DND-41 (cell line): Measurements from ENCODE around the gene ENDOD1.
A peak's percentile ranks its signal among the peaks of the same experiment; 100 is the strongest.

Experiments
- ATAC-seq: fragments of 200-7000 bp; cut with Tn5 transposase; 3 replicates; pipeline ENCODE4 v1.9.1; 2021; ENCODE audit warnings: low read depth; ENCODE audit not compliant: insufficient read depth
- DNase-seq: peaks from one replicate; pipeline ENCODE4 v3.0.0-alpha.2; 2020
- H2AFZ ChIP-seq: 2 replicates; pipeline ENCODE4 v1.6.0; 2012; ENCODE audit warnings: low read depth, low read length
- H3K27ac ChIP-seq: 2 replicates; pipeline ENCODE4 v1.5.1; 2012; ENCODE audit warnings: low read length, inconsistent platforms
- H3K27me3 ChIP-seq: fragments of 200-600 bp; sonication (generic); 2 replicates; pipeline ENCODE4 v1.6.0; 2012; ENCODE audit warnings: low read length, mild to moderate bottlenecking, inconsistent platforms; ENCODE audit not compliant: insufficient read depth, poor library complexity
- H3K36me3 ChIP-seq: 2 replicates; pipeline ENCODE4 v1.5.1; 2012; ENCODE audit warnings: low read length, inconsistent platforms; ENCODE audit not compliant: insufficient read depth
- H3K4me1 ChIP-seq: 2 replicates; pipeline ENCODE4 v1.5.1; 2012; ENCODE audit warnings: mild to moderate bottlenecking, low read length; ENCODE audit not compliant: insufficient read depth
- H3K4me2 ChIP-seq: 2 replicates; pipeline ENCODE4 v1.6.0; 2012; ENCODE audit warnings: mild to moderate bottlenecking, moderate library complexity, low read length, inconsistent platforms; ENCODE audit not compliant: insufficient read depth
- H3K4me3 ChIP-seq, 2 experiments: fragments of 200-600 bp in 1 of 2; shearing (Covaris generic) in 1 of 2; 2 replicates each; pipeline ENCODE4 v1.5.1; 2012 to 2016; ENCODE audit warnings: inconsistent platforms in 2 of 2, low read length in 2 of 2, mild to moderate bottlenecking in 2 of 2, low read depth in 1 of 2, moderate library complexity in 1 of 2
- H3K79me2 ChIP-seq: 2 replicates; pipeline ENCODE4 v1.6.0; 2012; ENCODE audit warnings: low read length, inconsistent platforms; ENCODE audit not compliant: insufficient read depth
- H3K9ac ChIP-seq: 2 replicates; pipeline ENCODE4 v1.6.0; 2012; ENCODE audit warnings: low read depth, mild to moderate bottlenecking, inconsistent platforms, low read length, moderate library complexity
- H3K9me3 ChIP-seq: 2 replicates; pipeline ENCODE4 v1.5.1; 2012; ENCODE audit warnings: low read length, moderate library complexity, mild to moderate bottlenecking, inconsistent platforms; ENCODE audit not compliant: insufficient read depth, severe bottlenecking
- H4K20me1 ChIP-seq: 2 replicates; pipeline ENCODE4 v1.6.0; 2012; ENCODE audit warnings: low read length; ENCODE audit not compliant: insufficient read depth
- CTCF ChIP-seq: IDR thresholded peaks from 2 replicates; pipeline ENCODE4 v1.5.1; 2012; ENCODE audit warnings: borderline replicate concordance, low read length, moderate library complexity, mild to moderate bottlenecking; ENCODE audit not compliant: poor library complexity, severe bottlenecking; ENCODE audit errors: extremely low read depth
- EZH2 ChIP-seq: IDR thresholded peaks from 3 replicates; pipeline ENCODE4 v1.6.1; 2012; ENCODE audit warnings: borderline replicate concordance, low read depth, mild to moderate bottlenecking, moderate library complexity, low read length, inconsistent platforms; ENCODE audit not compliant: severe bottlenecking

ENDOD1 gene

GRCh38 chr11:95067039-95067840, 22.4 kb upstream of the ENDOD1 start:
- Histone ChIP-seq H3K9ac (peak overlapping the region; percentile 69), H3K4me1 (peaks cover 28% of the 10 kb centered on the region), H3K79me2 (peaks cover 33% of the 10 kb centered on the region), H3K4me2 (peak overlapping the region; percentile 77), H4K20me1 (peaks cover 4% of the 10 kb centered on the region; the same call in 1 of the 2 replicates), H3K27me3 (no peaks in the 10 kb centered on the region), H3K36me3 (peaks cover 4% of the 10 kb centered on the region; the same call in 1 of the 2 replicates), H3K4me3 (peak overlapping the region; percentile 62 to 73), H2AFZ (peak overlapping the region; percentile 84), H3K9me3 (no peaks in the 10 kb centered on the region), H3K27ac (peak overlapping the region; percentile 87)
- peak; percentile 65 for TF ChIP-seq CTCF
- no peak for TF ChIP-seq EZH2
- ATAC-seq (peak; percentile 66), DNase-seq (peak; percentile 70)

- peaks cover 33% of the 10 kb centered on the region for H3K79me2 ChIP-seq
- H3K4me2 ChIP-seq: peak overlapping the region; percentile 77
- H3K27me3 ChIP-seq: no peaks in the 10 kb centered on the region
- H3K4me1 ChIP-seq: peaks cover 28% of the 10 kb centered on the region
- ATAC-seq: peak; percentile 15
- TF ChIP-seq EZH2 (no peak), CTCF (no peak)
- H4K20me1 ChIP-seq: peaks cover 4% of the 10 kb centered on the region; the same call in 1 of the 2 replicates
- H3K9me3 ChIP-seq: no peaks in the 10 kb centered on the region
- peak overlapping the region; percentile 84 for H2AFZ ChIP-seq
- peak overlapping the region; percentile 62 to 73 for H3K4me3 ChIP-seq
- peak overlapping the region; percentile 69 for H3K9ac ChIP-seq
- H3K36me3 ChIP-seq: peaks cover 4% of the 10 kb centered on the region; the same call in 1 of the 2 replicates
- no peak for DNase-seq
- H3K27ac ChIP-seq: peak overlapping the region; percentile 87
Measured at GRCh38 chr11:95067841-95068219, 21.8 kb upstream of the ENDOD1 start.

DNA sequence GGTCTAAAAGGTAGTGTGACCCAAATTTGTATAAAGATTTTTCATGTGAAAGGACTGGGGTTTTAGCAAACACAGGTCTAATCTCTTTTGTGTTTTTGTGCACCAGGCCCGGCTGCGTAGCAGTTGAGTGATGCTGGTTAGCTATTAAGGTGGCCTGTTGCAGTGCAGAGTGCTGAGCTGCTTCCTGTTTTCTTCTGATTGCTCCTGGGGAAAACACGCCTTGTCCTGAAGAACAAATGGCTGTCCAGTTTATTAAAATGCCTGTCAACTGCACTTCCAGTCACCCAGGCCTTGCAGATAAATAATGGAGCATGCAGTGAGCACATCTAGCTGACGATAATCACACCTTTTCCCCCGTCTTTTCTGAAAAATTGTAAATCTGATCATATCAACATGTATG, 21.1 kb upstream of the ENDOD1 start:
- H3K4me1 ChIP-seq: peaks cover 28% of the 10 kb centered on the region
- H3K4me2 ChIP-seq: peak overlapping the region; percentile 77
- H3K9ac ChIP-seq: peak overlapping the region; percentile 69
- peak overlapping the region; percentile 87 for H3K27ac ChIP-seq
- H3K36me3 ChIP-seq: peaks cover 4% of the 10 kb centered on the region; the same call in 1 of the 2 replicates
- H3K9me3 ChIP-seq: no peaks in the 10 kb centered on the region
- H3K27me3 ChIP-seq: no peaks in the 10 kb centered on the region
- H2AFZ ChIP-seq: peak overlapping the region; percentile 84
- peak overlapping the region; percentile 62 to 73; a peak in 3 of 4 replicates for H3K4me3 ChIP-seq
- peak; percentile 84 for DNase-seq
- H4K20me1 ChIP-seq: peaks cover 4% of the 10 kb centered on the region; the same call in 1 of the 2 replicates
- ATAC-seq: peak; percentile 82
- TF ChIP-seq EZH2: no peak
- TF ChIP-seq CTCF: no peak
- peaks cover 33% of the 10 kb centered on the region for H3K79me2 ChIP-seq
